ENCODE results near the gene ITPKC. TPM values are rescaled to one million over a fixed set of nuclear protein-coding genes. Genes with fewer than 3 reads are reported as not detected.

The ITPKC gene
- total RNA-seq, 1 experiment from 2014 or later, result 11.4 TPM

- DNase-seq (ENCODE audit: low read depth, low spot score) (no peak), ATAC-seq (no peak)
- Histone ChIP-seq H3K9me3 (ENCODE audit: control insufficient read depth in 1 of 2, insufficient read depth in 1 of 2, low read depth in 1 of 2, low read length in 2 of 2) (no peaks in the 10 kb centered on the region), H3K9me2 (ENCODE audit: insufficient read depth) (no peaks in the 10 kb centered on the region), H3K27ac (ENCODE audit: low read depth, low read length) (no peak overlapping the region), H3K27me3 (ENCODE audit: insufficient read depth, low read length) (no peaks in the 10 kb centered on the region), H3K4me2 (ENCODE audit: low read length) (no peak overlapping the region), H3K9ac (ENCODE audit: low read length) (no peak overlapping the region), H3K4me3 (replicated peaks in 1 of 2; ENCODE audit: low read depth in 1 of 2, low read length in 2 of 2) (no peak overlapping the region), H3K4me1 (ENCODE audit: control insufficient read depth in 1 of 2, insufficient read depth in 2 of 2, low read length in 2 of 2) (peaks cover 12 to 25% of the 10 kb centered on the region in 2 experiments; a peak in 3 of 4 replicates), H2AFZ (ENCODE audit: low read depth, low read length, poor library complexity, severe bottlenecking) (no peak overlapping the region), H3K79me2 (ENCODE audit: insufficient read depth, low read length) (peaks cover 29% of the 10 kb centered on the region), H4K20me1 (ENCODE audit: insufficient read depth) (no peaks in the 10 kb centered on the region), H3K36me3 (ENCODE audit: control insufficient read depth in 1 of 2, insufficient read depth in 2 of 2, low read length in 2 of 2) (peaks cover 11 to 38% of the 10 kb centered on the region in 2 experiments)
- intact Hi-C loops (cut with micrococcal nuclease), result no loop called here
- ChIA-PET POLR2A (no interaction called here), CTCF (no interaction called here), RAD21 (ENCODE audit: low non-redundant PET in 1 of 2, low total read pairs in 2 of 2, uncharacterized antibody in 2 of 2, unreplicated experiment in 2 of 2) (no interaction called here)
- BruUV-seq (replicated peaks), result no TSS peak
- TF ChIP-seq TCF7L2 (IDR thresholded peaks at IDR 0.05; ENCODE audit: borderline replicate concordance, extremely low read depth, insufficient read depth, insufficient read length) (no peak), YY1 (IDR thresholded peaks at IDR 0.05; ENCODE audit: extremely low read depth, insufficient replicate concordance, low read depth, low read length) (no peak), ELF1 (IDR thresholded peaks at IDR 0.05; ENCODE audit: borderline replicate concordance, low read depth) (no peak), JUND (IDR thresholded peaks at IDR 0.05) (no peak), REST (IDR thresholded peaks at IDR 0.05; ENCODE audit: low read depth) (no peak), FOSL1 (IDR thresholded peaks at IDR 0.05; ENCODE audit: low read depth) (no peak)
Measured at GRCh38 chr19:40686882-40687524, 29.9 kb upstream of the ITPKC start.
